Measurements from ENCODE around the gene TMEM132C. TPM values are rescaled to one million over a fixed set of nuclear protein-coding genes. Genes with fewer than 3 reads are reported as not detected.

TMEM132C gene
- total RNA-seq, 4 donors from 2014 or later, result 0.13 to 7.6 (median 0.37) TPM

GRCh38 chr12:128652136-128652751 lies 385.3 kb downstream of the TMEM132C start:
- TF ChIP-seq POLR2A (IDR thresholded peaks at IDR 0.05), result no peak
- TF ChIP-seq, protein P1, sequence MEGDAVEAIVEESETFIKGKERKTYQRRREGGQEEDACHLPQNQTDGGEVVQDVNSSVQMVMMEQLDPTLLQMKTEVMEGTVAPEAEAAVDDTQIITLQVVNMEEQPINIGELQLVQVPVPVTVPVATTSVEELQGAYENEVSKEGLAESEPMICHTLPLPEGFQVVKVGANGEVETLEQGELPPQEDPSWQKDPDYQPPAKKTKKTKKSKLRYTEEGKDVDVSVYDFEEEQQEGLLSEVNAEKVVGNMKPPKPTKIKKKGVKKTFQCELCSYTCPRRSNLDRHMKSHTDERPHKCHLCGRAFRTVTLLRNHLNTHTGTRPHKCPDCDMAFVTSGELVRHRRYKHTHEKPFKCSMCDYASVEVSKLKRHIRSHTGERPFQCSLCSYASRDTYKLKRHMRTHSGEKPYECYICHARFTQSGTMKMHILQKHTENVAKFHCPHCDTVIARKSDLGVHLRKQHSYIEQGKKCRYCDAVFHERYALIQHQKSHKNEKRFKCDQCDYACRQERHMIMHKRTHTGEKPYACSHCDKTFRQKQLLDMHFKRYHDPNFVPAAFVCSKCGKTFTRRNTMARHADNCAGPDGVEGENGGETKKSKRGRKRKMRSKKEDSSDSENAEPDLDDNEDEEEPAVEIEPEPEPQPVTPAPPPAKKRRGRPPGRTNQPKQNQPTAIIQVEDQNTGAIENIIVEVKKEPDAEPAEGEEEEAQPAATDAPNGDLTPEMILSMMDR (IDR thresholded peaks at IDR 0.05), result no peak
- H3K27ac ChIP-seq, result no peak overlapping the region
- intact Hi-C loops (cut with DNase I), result no loop called here
- DNase-seq, result no peak
- H3K4me3 ChIP-seq, result no peak overlapping the region
- no peaks in the 10 kb centered on the region for H3K4me1 ChIP-seq
- no peaks in the 10 kb centered on the region for H3K27me3 ChIP-seq
- no peaks in the 10 kb centered on the region for H3K36me3 ChIP-seq
- H3K9me3 ChIP-seq, result no peaks in the 10 kb centered on the region
- WGBS, 2 donors, result 60 to 70% methylated on average over 13 to 17 of the region's 17 CpGs

GRCh38 chr12:128654468-128654867 lies 387.5 kb downstream of the TMEM132C start:
- Histone ChIP-seq H3K4me3 (no peak overlapping the region), H3K36me3 (no peaks in the 10 kb centered on the region), H3K27ac (no peak overlapping the region), H3K27me3 (no peaks in the 10 kb centered on the region), H3K4me1 (no peaks in the 10 kb centered on the region), H3K9me3 (no peaks in the 10 kb centered on the region)
- WGBS, 2 donors, result 60 to 62% methylated on average over 7 to 8 of the region's 8 CpGs
- no peak for TF ChIP-seq POLR2A (IDR thresholded peaks at IDR 0.05)
- TF ChIP-seq, protein P1 (IDR thresholded peaks at IDR 0.05), result no peak
- DNase-seq, result no peak
- intact Hi-C loops (cut with DNase I), result no loop called here

GRCh38 chr12:128657378-128657777 lies 390.4 kb downstream of the TMEM132C start:
- WGBS, 2 donors, result 54 to 70% methylated on average over 2 to 3 of the region's 3 CpGs
- Histone ChIP-seq H3K27ac (no peak overlapping the region), H3K27me3 (no peaks in the 10 kb centered on the region), H3K36me3 (no peaks in the 10 kb centered on the region), H3K4me1 (no peaks in the 10 kb centered on the region), H3K9me3 (no peaks in the 10 kb centered on the region), H3K4me3 (no peak overlapping the region)
- intact Hi-C loops (cut with DNase I), result no loop called here
- TF ChIP-seq POLR2A (IDR thresholded peaks at IDR 0.05), result no peak
- TF ChIP-seq, protein P1 (IDR thresholded peaks at IDR 0.05), result no peak
- DNase-seq, result no peak

- Histone ChIP-seq H3K4me1 (no peaks in the 10 kb centered on the region), H3K27ac (no peak overlapping the region), H3K36me3 (no peaks in the 10 kb centered on the region), H3K9me3 (peaks cover 0 to 4% (median 0%) of the 10 kb centered on the region in 3 donors), H3K4me3 (no peak overlapping the region), H3K27me3 (no peaks in the 10 kb centered on the region)
- WGBS, 2 donors, result 57 to 63% methylated on average over 3 to 7 of the region's 7 CpGs
- no peak for TF ChIP-seq POLR2A (IDR thresholded peaks at IDR 0.05)
- TF ChIP-seq, protein P1 (IDR thresholded peaks at IDR 0.05), result no peak
- DNase-seq, result no peak
- intact Hi-C loops (cut with DNase I), result no loop called here
Observed at GRCh38 chr12:128660532-128661225, 393.7 kb downstream of the TMEM132C start.

DNA sequence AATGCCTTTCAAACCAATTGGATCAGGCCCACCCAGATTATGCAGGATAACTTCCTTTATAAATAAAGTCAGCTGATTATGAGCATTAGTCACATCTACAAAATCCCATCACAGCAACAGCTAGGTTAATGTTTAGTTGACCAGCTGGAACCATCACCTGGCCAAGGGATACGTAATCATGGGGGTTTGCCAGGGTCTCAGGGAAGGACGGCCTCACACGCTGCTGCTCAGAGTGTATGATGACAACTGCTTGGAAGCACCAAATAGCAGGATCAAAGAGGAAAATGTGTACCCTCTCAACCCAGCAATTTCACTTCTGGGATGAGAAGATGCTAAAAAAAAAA lies 394.2 kb downstream of the TMEM132C start:
- Histone ChIP-seq H3K4me1 (no peaks in the 10 kb centered on the region), H3K27me3 (no peaks in the 10 kb centered on the region), H3K36me3 (no peaks in the 10 kb centered on the region), H3K9me3 (peaks cover 0 to 4% (median 0%) of the 10 kb centered on the region in 3 donors), H3K4me3 (no peak overlapping the region), H3K27ac (no peak overlapping the region)
- TF ChIP-seq, protein P1 (IDR thresholded peaks at IDR 0.05), result no peak
- no peak for TF ChIP-seq POLR2A (IDR thresholded peaks at IDR 0.05)
- no peak for DNase-seq
- WGBS, 2 donors, result 47 to 48% methylated on average over 3 of the region's 3 CpGs
- intact Hi-C loops (cut with DNase I), result no loop called here

Measured in esophagus squamous epithelium (tissue), 5 donors.